ENCODE data around the gene ANKMY2. TPM values are rescaled to one million over a fixed set of nuclear protein-coding genes. Genes with fewer than 3 reads are reported as not detected.

The ANKMY2 gene
- polyA plus RNA-seq, 1 experiment = 31.8 TPM

DNA sequence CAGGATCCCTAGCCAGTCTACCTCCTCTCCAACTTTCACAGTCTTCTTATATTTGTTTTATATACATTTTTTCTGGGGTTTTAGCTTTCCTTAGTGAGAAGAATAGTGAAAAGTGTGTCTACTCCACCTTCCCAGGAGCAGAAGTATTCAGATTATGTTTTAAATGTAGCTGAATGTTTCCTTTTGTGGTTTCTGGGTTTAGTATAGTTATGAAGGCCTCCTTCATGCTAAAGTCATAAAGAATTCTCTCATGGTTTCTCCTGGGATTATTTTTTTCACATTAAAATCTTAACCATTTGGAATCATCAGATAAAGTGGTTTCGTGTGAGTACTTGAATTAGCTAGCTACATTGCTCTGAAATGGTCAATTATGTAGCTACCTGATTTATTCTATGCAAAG, 50.9 kb downstream of the ANKMY2 start:
- TF ChIP-seq, protein P1, sequence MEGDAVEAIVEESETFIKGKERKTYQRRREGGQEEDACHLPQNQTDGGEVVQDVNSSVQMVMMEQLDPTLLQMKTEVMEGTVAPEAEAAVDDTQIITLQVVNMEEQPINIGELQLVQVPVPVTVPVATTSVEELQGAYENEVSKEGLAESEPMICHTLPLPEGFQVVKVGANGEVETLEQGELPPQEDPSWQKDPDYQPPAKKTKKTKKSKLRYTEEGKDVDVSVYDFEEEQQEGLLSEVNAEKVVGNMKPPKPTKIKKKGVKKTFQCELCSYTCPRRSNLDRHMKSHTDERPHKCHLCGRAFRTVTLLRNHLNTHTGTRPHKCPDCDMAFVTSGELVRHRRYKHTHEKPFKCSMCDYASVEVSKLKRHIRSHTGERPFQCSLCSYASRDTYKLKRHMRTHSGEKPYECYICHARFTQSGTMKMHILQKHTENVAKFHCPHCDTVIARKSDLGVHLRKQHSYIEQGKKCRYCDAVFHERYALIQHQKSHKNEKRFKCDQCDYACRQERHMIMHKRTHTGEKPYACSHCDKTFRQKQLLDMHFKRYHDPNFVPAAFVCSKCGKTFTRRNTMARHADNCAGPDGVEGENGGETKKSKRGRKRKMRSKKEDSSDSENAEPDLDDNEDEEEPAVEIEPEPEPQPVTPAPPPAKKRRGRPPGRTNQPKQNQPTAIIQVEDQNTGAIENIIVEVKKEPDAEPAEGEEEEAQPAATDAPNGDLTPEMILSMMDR (IDR thresholded peaks at IDR 0.05; ENCODE audit: low read depth, low read length) = no peak
- H3K9me3 ChIP-seq (ENCODE audit: control insufficient read depth, insufficient read depth, low read length) = no peaks in the 10 kb centered on the region
- ChIA-PET CTCF (interaction anchor here (0.6 to 1.3 kb wide), 2 partner anchors 28 to 163 kb away, joined by 3 read pairs; no protein-coding TSS in a partner anchor), POLR2A (no interaction called here)
- H3K27me3 ChIP-seq (ENCODE audit: control insufficient read depth, insufficient read depth, low read length) = no peaks in the 10 kb centered on the region
- H3K4me3 ChIP-seq (ENCODE audit: low read depth, low read length) = no peak overlapping the region
- no peak overlapping the region for H3K27ac ChIP-seq (ENCODE audit: low read depth, low read length)
- DNase-seq (ENCODE audit: low read depth, low spot score) = no peak

DNA sequence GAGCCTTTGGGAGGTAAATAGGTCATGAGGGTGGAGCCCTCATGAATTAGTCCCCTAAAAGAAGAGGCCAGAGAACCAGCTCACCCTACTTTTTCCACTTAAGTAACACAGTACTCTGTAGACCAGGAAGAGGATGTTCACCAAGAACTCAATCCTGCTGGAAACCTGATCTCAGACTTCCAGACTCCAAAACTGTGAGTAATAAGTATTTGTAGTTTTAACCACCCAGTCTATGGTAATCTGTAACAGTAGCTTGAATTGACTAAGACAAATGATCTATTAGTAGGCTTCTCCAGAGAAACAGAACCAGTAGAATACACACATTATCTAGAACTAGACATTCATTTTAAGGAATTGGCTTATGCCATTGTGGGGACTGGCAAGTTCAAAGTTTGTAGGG, 51.5 kb downstream of the ANKMY2 start:
- no peaks in the 10 kb centered on the region for H3K9me3 ChIP-seq (ENCODE audit: control insufficient read depth, insufficient read depth, low read length)
- H3K4me3 ChIP-seq (ENCODE audit: low read depth, low read length) = no peak overlapping the region
- no peak for DNase-seq (ENCODE audit: low read depth, low spot score)
- no peaks in the 10 kb centered on the region for H3K27me3 ChIP-seq (ENCODE audit: control insufficient read depth, insufficient read depth, low read length)
- POLR2A ChIA-PET = interaction anchor here (0.7 kb wide), 1 partner anchor 100 kb away, joined by 7 read pairs; no protein-coding TSS in a partner anchor
- CTCF ChIA-PET = interaction anchor here (0.6 to 1.3 kb wide), 3 partner anchors 28 to 162 kb away, joined by 3 read pairs; no protein-coding TSS in a partner anchor
- TF ChIP-seq, protein P1 (IDR thresholded peaks at IDR 0.05; ENCODE audit: low read depth, low read length) = no peak
- H3K27ac ChIP-seq (ENCODE audit: low read depth, low read length) = no peak overlapping the region

DNA sequence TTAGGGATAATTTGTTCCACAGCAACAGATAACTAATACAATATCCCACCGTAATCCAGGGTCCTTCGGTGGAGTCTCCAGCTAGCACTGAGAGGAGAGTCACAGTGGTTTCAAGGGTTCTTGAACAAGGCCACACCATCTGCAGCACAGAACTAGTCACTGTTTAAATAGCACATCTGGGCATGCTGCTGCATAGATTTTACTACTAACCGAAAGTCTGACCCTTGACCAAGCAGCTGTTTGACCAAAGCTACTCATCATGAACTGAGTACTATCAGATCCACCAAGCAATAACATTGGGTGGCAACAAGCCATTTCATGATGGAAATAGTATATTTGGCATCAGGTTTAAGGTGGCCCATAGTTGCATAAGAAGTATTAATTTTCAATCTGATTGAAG, 53.2 kb downstream of the ANKMY2 start:
- no peak overlapping the region for H3K27ac ChIP-seq (ENCODE audit: low read depth, low read length)
- TF ChIP-seq, protein P1 (IDR thresholded peaks at IDR 0.05; ENCODE audit: low read depth, low read length) = no peak
- CTCF ChIA-PET = interaction anchor here (1.1 kb wide), 1 partner anchor 28 kb away, joined by 3 read pairs; no protein-coding TSS in a partner anchor
- DNase-seq (ENCODE audit: low read depth, low spot score) = no peak
- no peaks in the 10 kb centered on the region for H3K9me3 ChIP-seq (ENCODE audit: control insufficient read depth, insufficient read depth, low read length)
- POLR2A ChIA-PET = no interaction called here
- H3K4me3 ChIP-seq (ENCODE audit: low read depth, low read length) = no peak overlapping the region
- no peaks in the 10 kb centered on the region for H3K27me3 ChIP-seq (ENCODE audit: control insufficient read depth, insufficient read depth, low read length)

DNA sequence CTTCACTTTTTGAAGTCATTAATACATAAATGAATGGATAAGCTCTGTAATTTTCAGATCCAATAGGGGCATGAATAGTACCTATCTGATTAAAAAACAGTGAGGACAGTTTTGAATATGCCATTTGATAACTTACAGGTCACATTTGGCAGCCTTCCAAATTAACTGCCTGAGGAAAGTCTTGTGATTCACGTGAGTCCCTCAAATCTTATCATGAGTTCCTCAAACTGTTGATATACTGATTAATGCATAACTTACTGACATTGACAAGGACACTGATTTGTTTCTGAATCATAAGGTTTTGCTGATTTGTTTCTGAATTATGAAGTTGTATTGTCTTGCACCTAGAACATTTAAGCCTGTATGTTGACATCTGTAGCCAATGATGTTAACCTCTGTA, 55.1 kb downstream of the ANKMY2 start:
- H3K27ac ChIP-seq (ENCODE audit: low read depth, low read length) = no peak overlapping the region
- no peaks in the 10 kb centered on the region for H3K27me3 ChIP-seq (ENCODE audit: control insufficient read depth, insufficient read depth, low read length)
- H3K9me3 ChIP-seq (ENCODE audit: control insufficient read depth, insufficient read depth, low read length) = peaks cover 7% of the 10 kb centered on the region
- no peak for DNase-seq (ENCODE audit: low read depth, low spot score)
- POLR2A ChIA-PET = interaction anchor here (0.7 kb wide), 1 partner anchor 530 kb away, joined by 5 read pairs; no protein-coding TSS in a partner anchor
- TF ChIP-seq, protein P1 (IDR thresholded peaks at IDR 0.05; ENCODE audit: low read depth, low read length) = no peak
- CTCF ChIA-PET = no interaction called here
- no peak overlapping the region for H3K4me3 ChIP-seq (ENCODE audit: low read depth, low read length)

DNA sequence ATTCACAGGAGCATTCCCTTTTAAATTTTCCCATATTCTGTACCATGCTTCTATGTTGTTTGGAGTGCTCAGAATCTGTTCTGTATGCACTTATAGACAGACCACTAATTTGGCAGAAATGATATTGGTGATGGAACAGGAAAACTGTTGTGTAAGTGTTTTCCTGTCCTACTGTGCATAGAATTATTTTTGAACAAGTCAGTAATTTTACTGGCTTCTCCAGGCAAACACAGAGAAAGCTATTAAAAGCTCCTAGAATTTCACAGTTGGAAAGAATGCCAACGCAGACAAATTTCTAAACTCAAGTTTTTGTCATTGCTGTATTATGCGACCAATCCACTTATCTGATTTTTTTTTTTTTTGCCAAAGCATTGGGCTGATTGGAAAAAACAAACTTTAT, 55.7 kb downstream of the ANKMY2 start:
- CTCF ChIA-PET = no interaction called here
- H3K9me3 ChIP-seq (ENCODE audit: control insufficient read depth, insufficient read depth, low read length) = peaks cover 7% of the 10 kb centered on the region
- H3K27ac ChIP-seq (ENCODE audit: low read depth, low read length) = no peak overlapping the region
- H3K4me3 ChIP-seq (ENCODE audit: low read depth, low read length) = no peak overlapping the region
- POLR2A ChIA-PET = no interaction called here
- TF ChIP-seq, protein P1 (IDR thresholded peaks at IDR 0.05; ENCODE audit: low read depth, low read length) = no peak
- H3K27me3 ChIP-seq (ENCODE audit: control insufficient read depth, insufficient read depth, low read length) = no peaks in the 10 kb centered on the region
- DNase-seq (ENCODE audit: low read depth, low spot score) = no peak
